HL-60 (cell line): ENCODE measurements around the gene C14orf132.

Source experiments
- DNase-seq, 2 experiments: peaks; one replicate each; pipeline ENCODE4 v3.0.0-alpha.2; 2010 to 2020; ENCODE audit warnings: low read depth in 1 of 2, low spot score in 1 of 2
- H3K27ac ChIP-seq: fragments of 250-450 bp; sonication (Bioruptor Pico); replicated peaks from 2 replicates; pipeline ENCODE4 v1.5.1; 2020; ENCODE audit warnings: mild to moderate bottlenecking, moderate library complexity
- H3K27me3 ChIP-seq: fragments of 250-450 bp; sonication (Bioruptor Pico); 2 replicates; pipeline ENCODE4 v1.5.1; 2021; ENCODE audit warnings: mild to moderate bottlenecking, moderate library complexity; ENCODE audit not compliant: insufficient read depth, poor library complexity, severe bottlenecking
- H3K4me3 ChIP-seq: replicated peaks from 2 replicates; pipeline ENCODE4 v1.5.1; 2011; ENCODE audit warnings: mild to moderate bottlenecking, control low read depth, low read length; ENCODE audit not compliant: insufficient read depth
- GABPA ChIP-seq: IDR thresholded peaks from 2 replicates; pipeline ENCODE4 v1.6.1; 2012; ENCODE audit warnings: low read depth
- POLR2AphosphoS5 ChIP-seq: IDR thresholded peaks from 2 replicates; pipeline ENCODE4 v1.6.1; 2012; ENCODE audit warnings: low read depth
- SPI1 ChIP-seq: IDR thresholded peaks from 2 replicates; pipeline ENCODE4 v1.6.1; 2012; ENCODE audit warnings: low read depth, mild to moderate bottlenecking, borderline replicate concordance
- TF ChIP-seq, protein P1 (sequence below): IDR thresholded peaks from one replicate; pipeline ENCODE4 v1.5.1; 2011; ENCODE audit warnings: low read length, control low read depth, inconsistent platforms; ENCODE audit not compliant: insufficient read depth
- TF ChIP-seq, protein P2 (sequence below): IDR thresholded peaks from 2 replicates; pipeline ENCODE4 v1.6.1; 2012; ENCODE audit warnings: low read depth; ENCODE audit not compliant: insufficient replicate concordance

C14orf132 gene

DNA sequence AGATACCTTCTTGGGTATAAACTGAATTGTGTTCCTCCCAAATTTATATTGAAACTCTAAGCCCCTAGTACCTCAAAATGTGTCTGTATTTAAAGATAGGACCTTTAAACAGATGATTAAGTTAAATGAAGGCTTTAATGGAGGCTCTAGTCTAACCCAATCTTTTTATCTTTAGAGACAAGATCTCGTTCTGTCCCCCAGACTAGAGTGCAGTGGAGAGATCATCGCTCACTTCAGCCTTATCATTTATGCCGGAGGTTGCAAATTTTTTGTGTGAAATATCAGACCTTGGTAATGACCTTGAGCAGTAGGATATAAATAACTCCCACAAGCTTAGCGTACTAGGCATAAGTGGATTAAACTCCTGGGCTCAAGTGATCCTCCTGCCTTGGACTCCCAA, 81.8 kb downstream of the C14orf132 start:
- no peak for DNase-seq
- no peak overlapping the region for H3K27ac ChIP-seq
- TF ChIP-seq, protein P1, sequence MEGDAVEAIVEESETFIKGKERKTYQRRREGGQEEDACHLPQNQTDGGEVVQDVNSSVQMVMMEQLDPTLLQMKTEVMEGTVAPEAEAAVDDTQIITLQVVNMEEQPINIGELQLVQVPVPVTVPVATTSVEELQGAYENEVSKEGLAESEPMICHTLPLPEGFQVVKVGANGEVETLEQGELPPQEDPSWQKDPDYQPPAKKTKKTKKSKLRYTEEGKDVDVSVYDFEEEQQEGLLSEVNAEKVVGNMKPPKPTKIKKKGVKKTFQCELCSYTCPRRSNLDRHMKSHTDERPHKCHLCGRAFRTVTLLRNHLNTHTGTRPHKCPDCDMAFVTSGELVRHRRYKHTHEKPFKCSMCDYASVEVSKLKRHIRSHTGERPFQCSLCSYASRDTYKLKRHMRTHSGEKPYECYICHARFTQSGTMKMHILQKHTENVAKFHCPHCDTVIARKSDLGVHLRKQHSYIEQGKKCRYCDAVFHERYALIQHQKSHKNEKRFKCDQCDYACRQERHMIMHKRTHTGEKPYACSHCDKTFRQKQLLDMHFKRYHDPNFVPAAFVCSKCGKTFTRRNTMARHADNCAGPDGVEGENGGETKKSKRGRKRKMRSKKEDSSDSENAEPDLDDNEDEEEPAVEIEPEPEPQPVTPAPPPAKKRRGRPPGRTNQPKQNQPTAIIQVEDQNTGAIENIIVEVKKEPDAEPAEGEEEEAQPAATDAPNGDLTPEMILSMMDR = no peak
- no peak for TF ChIP-seq POLR2AphosphoS5
- TF ChIP-seq, protein P2, sequence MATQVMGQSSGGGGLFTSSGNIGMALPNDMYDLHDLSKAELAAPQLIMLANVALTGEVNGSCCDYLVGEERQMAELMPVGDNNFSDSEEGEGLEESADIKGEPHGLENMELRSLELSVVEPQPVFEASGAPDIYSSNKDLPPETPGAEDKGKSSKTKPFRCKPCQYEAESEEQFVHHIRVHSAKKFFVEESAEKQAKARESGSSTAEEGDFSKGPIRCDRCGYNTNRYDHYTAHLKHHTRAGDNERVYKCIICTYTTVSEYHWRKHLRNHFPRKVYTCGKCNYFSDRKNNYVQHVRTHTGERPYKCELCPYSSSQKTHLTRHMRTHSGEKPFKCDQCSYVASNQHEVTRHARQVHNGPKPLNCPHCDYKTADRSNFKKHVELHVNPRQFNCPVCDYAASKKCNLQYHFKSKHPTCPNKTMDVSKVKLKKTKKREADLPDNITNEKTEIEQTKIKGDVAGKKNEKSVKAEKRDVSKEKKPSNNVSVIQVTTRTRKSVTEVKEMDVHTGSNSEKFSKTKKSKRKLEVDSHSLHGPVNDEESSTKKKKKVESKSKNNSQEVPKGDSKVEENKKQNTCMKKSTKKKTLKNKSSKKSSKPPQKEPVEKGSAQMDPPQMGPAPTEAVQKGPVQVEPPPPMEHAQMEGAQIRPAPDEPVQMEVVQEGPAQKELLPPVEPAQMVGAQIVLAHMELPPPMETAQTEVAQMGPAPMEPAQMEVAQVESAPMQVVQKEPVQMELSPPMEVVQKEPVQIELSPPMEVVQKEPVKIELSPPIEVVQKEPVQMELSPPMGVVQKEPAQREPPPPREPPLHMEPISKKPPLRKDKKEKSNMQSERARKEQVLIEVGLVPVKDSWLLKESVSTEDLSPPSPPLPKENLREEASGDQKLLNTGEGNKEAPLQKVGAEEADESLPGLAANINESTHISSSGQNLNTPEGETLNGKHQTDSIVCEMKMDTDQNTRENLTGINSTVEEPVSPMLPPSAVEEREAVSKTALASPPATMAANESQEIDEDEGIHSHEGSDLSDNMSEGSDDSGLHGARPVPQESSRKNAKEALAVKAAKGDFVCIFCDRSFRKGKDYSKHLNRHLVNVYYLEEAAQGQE = no peak
- no peak for TF ChIP-seq SPI1
- TF ChIP-seq GABPA = no peak
- H3K4me3 ChIP-seq = no peak overlapping the region
- H3K27me3 ChIP-seq = no peaks in the 10 kb centered on the region

DNA sequence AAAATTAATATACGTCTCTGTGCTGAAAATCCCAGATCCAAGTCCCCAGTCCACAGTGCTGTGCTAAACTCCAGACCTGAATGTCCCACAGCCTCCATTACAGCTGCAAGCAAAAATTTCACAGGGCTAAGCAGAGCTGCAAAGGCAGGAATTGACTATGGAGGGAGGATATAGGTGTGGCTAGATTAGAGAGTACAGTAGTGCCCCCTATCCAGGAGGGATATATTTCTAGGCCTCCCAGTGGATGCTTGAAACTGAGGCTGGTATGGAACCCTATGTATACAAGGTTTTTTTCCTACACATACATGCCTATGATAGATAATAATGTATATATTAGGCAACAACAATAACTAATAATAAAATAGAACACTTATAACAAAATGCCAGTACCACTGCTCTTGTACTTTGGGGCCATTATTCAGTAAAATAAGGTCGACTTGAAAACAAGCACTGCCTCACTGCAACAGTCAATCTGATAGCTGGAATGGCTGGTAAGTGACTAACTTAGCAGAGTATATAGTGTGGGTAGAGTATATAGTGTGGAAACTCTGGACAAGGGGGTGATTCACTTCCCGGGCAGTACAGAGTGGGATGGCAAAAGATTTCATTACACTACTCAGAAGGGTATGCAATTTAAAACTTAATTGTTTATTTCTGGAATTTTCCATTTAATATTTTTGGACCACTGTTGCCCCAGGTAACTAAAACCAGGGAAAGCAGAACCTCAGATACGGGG, 82.7 kb downstream of the C14orf132 start:
- H3K27me3 ChIP-seq = no peaks in the 10 kb centered on the region
- no peak overlapping the region for H3K27ac ChIP-seq
- no peak overlapping the region for H3K4me3 ChIP-seq
- TF ChIP-seq, protein P1 = no peak
- TF ChIP-seq, protein P2 = no peak
- TF ChIP-seq GABPA (no peak), SPI1 (no peak), POLR2AphosphoS5 (no peak)
- DNase-seq = no peak

DNA sequence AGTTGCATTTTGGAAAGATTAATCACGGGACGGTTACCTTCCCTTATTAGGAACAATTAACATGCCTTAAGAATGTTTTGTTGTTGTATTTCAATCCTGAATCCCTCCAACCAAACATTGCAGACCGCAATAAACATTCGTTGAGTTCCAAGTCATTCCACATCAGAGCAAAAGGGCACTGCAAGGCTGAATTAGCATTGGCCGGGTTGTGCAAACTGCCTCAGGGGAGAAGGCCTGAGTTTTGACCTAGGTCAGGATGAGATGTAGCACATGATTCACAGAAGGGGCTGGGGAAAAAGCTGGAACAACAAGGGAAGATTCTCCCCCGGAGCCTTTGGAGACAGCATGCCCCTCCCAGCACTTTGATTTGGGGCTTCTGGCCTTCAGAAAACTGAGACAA, 83.3 kb downstream of the C14orf132 start:
- no peak for DNase-seq
- Histone ChIP-seq H3K27ac (no peak overlapping the region), H3K27me3 (no peaks in the 10 kb centered on the region), H3K4me3 (no peak overlapping the region)
- TF ChIP-seq, protein P2 = no peak
- no peak for TF ChIP-seq GABPA
- TF ChIP-seq POLR2AphosphoS5 = no peak
- no peak for TF ChIP-seq SPI1
- TF ChIP-seq, protein P1 = no peak
